Neural cell (in vitro differentiated cells): ENCODE measurements around the gene ZMYM2.

ENCODE experiments used
- CTCF ChIP-seq: fragments of 450-650 bp; IDR thresholded peaks from 2 replicates; pipeline ENCODE4 v1.5.1; 2014; ENCODE audit warnings: antibody characterized with exemption, mild to moderate bottlenecking, moderate library complexity; ENCODE audit not compliant: poor library complexity, severe bottlenecking
- EP300 ChIP-seq: fragments of 450-650 bp; conservative IDR thresholded peaks from 2 replicates; pipeline ENCODE4 v1.6.1; 2014; ENCODE audit warnings: antibody characterized with exemption, mild to moderate bottlenecking, moderate library complexity; ENCODE audit not compliant: poor library complexity, severe bottlenecking
- EZH2 ChIP-seq: fragments of 200-600, 300-800 bp; shearing (Covaris generic), sonication (generic); IDR thresholded peaks from 2 replicates; pipeline ENCODE4 v1.6.1; 2014; ENCODE audit warnings: antibody characterized with exemption, low read length, borderline replicate concordance, mild to moderate bottlenecking; ENCODE audit not compliant: insufficient read depth, poor library complexity, severe bottlenecking
- POLR2AphosphoS5 ChIP-seq: IDR thresholded peaks from 2 replicates; pipeline ENCODE4 v1.6.1; 2012
- TF ChIP-seq, protein P1 (sequence below): IDR thresholded peaks from 2 replicates; pipeline ENCODE4 v1.6.1; 2012; ENCODE audit warnings: borderline replicate concordance

- no peak for TF ChIP-seq CTCF
- no peak for TF ChIP-seq POLR2AphosphoS5
- TF ChIP-seq EZH2, result no peak
- TF ChIP-seq, protein P1, sequence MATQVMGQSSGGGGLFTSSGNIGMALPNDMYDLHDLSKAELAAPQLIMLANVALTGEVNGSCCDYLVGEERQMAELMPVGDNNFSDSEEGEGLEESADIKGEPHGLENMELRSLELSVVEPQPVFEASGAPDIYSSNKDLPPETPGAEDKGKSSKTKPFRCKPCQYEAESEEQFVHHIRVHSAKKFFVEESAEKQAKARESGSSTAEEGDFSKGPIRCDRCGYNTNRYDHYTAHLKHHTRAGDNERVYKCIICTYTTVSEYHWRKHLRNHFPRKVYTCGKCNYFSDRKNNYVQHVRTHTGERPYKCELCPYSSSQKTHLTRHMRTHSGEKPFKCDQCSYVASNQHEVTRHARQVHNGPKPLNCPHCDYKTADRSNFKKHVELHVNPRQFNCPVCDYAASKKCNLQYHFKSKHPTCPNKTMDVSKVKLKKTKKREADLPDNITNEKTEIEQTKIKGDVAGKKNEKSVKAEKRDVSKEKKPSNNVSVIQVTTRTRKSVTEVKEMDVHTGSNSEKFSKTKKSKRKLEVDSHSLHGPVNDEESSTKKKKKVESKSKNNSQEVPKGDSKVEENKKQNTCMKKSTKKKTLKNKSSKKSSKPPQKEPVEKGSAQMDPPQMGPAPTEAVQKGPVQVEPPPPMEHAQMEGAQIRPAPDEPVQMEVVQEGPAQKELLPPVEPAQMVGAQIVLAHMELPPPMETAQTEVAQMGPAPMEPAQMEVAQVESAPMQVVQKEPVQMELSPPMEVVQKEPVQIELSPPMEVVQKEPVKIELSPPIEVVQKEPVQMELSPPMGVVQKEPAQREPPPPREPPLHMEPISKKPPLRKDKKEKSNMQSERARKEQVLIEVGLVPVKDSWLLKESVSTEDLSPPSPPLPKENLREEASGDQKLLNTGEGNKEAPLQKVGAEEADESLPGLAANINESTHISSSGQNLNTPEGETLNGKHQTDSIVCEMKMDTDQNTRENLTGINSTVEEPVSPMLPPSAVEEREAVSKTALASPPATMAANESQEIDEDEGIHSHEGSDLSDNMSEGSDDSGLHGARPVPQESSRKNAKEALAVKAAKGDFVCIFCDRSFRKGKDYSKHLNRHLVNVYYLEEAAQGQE, result no peak
- TF ChIP-seq EP300, result no peak
Measured at GRCh38 chr13:20137875-20138274, 179.3 kb downstream of the ZMYM2 start.
